Measurements from ENCODE around the gene PRICKLE2.

DNA sequence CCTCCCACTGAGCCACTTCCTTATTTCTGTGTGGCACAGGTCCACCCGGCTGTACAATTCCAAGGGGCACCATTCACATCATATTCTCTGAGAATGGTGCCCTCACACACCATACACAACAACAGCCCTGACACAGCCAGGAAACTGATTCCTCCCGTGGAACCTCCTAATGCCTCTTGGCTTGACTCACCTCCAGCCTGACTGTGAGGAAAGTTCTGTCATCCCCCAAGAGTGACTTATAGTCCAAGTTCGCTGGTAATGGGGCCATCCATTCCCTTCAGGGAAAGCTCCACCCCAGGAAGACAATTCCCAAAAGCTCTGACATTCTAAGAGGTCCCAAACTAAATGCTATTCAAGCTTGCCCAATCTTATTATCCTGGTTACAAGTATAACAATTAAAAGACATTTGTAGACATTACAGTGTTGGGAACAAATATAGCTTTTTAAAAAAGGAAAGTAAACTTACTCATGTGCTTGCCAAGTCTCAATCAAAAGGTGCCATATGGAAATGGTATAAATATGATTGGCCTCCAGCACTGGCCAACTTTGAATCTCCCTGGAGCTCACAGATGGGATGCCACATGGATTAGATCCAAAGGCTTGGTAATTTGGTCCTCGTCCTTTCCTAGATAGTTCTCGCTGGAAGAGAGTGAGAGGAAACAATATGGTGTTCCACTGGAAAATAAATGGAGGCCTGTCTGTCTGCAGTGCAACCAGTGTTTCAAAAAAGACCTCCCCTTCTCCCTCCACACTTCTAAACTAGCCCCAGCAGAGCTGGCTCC is 145.7 kb downstream of the PRICKLE2 start:
- TF ChIP-seq GATA3 (IDR thresholded peaks at IDR 0.05; ENCODE audit: low read depth, low read length) = no peak
- TF ChIP-seq GATA2 (IDR thresholded peaks at IDR 0.05; ENCODE audit: low read depth, low read length) = no peak
